ENCODE results near the gene ADH1C.

GRCh38 chr4:99366491-99366890, 13.9 kb upstream of the ADH1C start:
- no peak for TF ChIP-seq CTCF (IDR thresholded peaks at IDR 0.05)
- no peak for TF ChIP-seq POLR2A (IDR thresholded peaks at IDR 0.05)

All from thyroid gland (tissue), 4 donors.